CD8-positive, alpha-beta memory T cell (primary cell): ENCODE data around the gene EPGN. TPM values are rescaled to one million over a fixed set of nuclear protein-coding genes. Genes with fewer than 3 reads are reported as not detected.
"Not testable (repeated sequence)": the region's sequence is repeated elsewhere in the genome, so short reads cannot be mapped to it uniquely, and the experiment has no call there.

ENCODE experiments used
- CTCF ChIA-PET: fragments of 350-600 bp; sonication (Branson Sonifier 250); formaldehyde crosslinking; loops from one replicate; lab custom pipeline; 2021; ENCODE audit warnings: antibody characterized with exemption; lab: Charles Lee
- POLR2A ChIA-PET: fragments of 350-600 bp; sonication (Branson Sonifier 250); formaldehyde crosslinking; loops from one replicate; lab custom pipeline; 2021; ENCODE audit warnings: antibody characterized with exemption; lab: Charles Lee
- DNase-seq, 5 donors: peaks; one replicate each; pipeline versions ENCODE4 v3.0.0 to v3.0.0-alpha.2; 2020 to 2022; ENCODE audit warnings: mixed read lengths in 1 of 5
- H3K27ac ChIP-seq: one replicate; pipeline ENCODE4 v1.7.0; 2013; ENCODE audit warnings: low read depth, mild to moderate bottlenecking, low read length, moderate library complexity
- H3K27me3 ChIP-seq: 2 replicates; pipeline ENCODE4 v1.7.0; 2013; ENCODE audit warnings: low read length, mild to moderate bottlenecking; ENCODE audit not compliant: insufficient read depth, poor library complexity, severe bottlenecking
- H3K36me3 ChIP-seq: 2 replicates; pipeline ENCODE4 v1.7.0; 2013; ENCODE audit warnings: mild to moderate bottlenecking, low read length, moderate library complexity; ENCODE audit not compliant: insufficient read depth
- H3K4me1 ChIP-seq: 2 replicates; pipeline ENCODE4 v1.7.0; 2013; ENCODE audit warnings: mild to moderate bottlenecking, low read length, moderate library complexity; ENCODE audit not compliant: insufficient read depth
- H3K4me3 ChIP-seq: 2 replicates; pipeline ENCODE4 v1.7.0; 2013; ENCODE audit warnings: mild to moderate bottlenecking, low read length
- H3K9me3 ChIP-seq: 2 replicates; pipeline ENCODE4 v1.7.0; 2013; ENCODE audit warnings: mild to moderate bottlenecking, low read length
- H3K27ac Mint-ChIP-seq, 8 donors: one replicate each; pipeline ENCODE4 v1.8.0; 2020 to 2021; ENCODE audit warnings: mixed read lengths in 8 of 8, mild to moderate bottlenecking in 6 of 8, inconsistent platforms in 3 of 8, moderate library complexity in 3 of 8
- H3K27me3 Mint-ChIP-seq, 2 donors: one replicate each; pipeline ENCODE4 v1.8.0; 2020 to 2021; ENCODE audit warnings: mixed read lengths in 2 of 2, mild to moderate bottlenecking in 1 of 2, moderate library complexity in 1 of 2
- H3K36me3 Mint-ChIP-seq, 3 donors: one replicate each; pipeline ENCODE4 v1.8.0; 2020 to 2021; ENCODE audit warnings: mixed read lengths in 3 of 3, inconsistent platforms in 1 of 3, mild to moderate bottlenecking in 1 of 3
- H3K4me1 Mint-ChIP-seq, 3 donors: one replicate each; pipeline ENCODE4 v1.8.0; 2020 to 2021; ENCODE audit warnings: mixed read lengths in 3 of 3, inconsistent platforms in 1 of 3, mild to moderate bottlenecking in 1 of 3
- H3K4me3 Mint-ChIP-seq, 7 donors: one replicate each; pipeline ENCODE4 v1.8.0; 2020 to 2021; ENCODE audit warnings: mixed read lengths in 7 of 7, mild to moderate bottlenecking in 6 of 7, moderate library complexity in 4 of 7, inconsistent platforms in 2 of 7
- H3K9me3 Mint-ChIP-seq, 5 donors: one replicate each; pipeline ENCODE4 v1.8.0; 2020 to 2022; ENCODE audit warnings: mixed read lengths in 5 of 5, mild to moderate bottlenecking in 3 of 5, moderate library complexity in 2 of 5, inconsistent platforms in 1 of 5
- polyA plus RNA-seq: library from polyadenylated mRNA; unstranded; fragments of 300-500 nt; fragmentation: Illumina TruSeq; gene quantifications from one replicate; pipeline ENCODE4 v1.2.3, GENCODE V29; 2021
- total RNA-seq, 2 experiments: library from RNA; stranded (reverse); gene quantifications; one replicate each; pipeline ENCODE4 v1.2.3, GENCODE V29; 2021

EPGN gene
- total and polyA plus RNA-seq, 3 experiments from 2014 or later, result not detected

DNA sequence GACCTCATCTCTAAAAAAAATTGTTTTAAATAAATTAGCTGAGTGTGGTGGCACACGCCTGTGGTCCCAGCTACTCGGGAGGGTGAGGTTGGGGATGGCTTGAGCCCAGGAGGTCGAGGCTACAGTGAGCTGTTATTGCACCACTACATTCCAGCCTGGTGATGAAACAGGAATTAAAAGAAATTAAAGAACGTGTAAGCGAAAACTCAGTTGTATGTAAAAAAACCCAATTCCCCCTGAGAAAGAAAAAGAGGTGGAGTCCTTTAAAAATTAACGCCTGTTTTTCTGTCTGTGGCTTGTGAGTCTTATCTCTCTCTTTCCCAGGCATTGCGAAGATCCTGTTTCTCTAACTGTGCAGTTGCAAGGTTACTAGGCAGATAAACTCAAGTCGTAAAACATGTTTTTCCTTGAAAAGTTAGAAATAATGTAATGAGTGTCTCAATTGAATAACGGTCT is 22.1 kb downstream of the EPGN start:
- Mint-ChIP-seq H3K4me3 (no peak overlapping the region), H3K36me3 (no peaks in the 10 kb centered on the region), H3K27ac (no peak overlapping the region), H3K27me3 (peaks cover 3 to 19% of the 10 kb centered on the region in 2 donors), H3K9me3 (no peaks in the 10 kb centered on the region), H3K4me1 (no peaks in the 10 kb centered on the region)
- H3K4me3 ChIP-seq, result no peak overlapping the region
- H3K36me3 ChIP-seq, result no peaks in the 10 kb centered on the region
- no peaks in the 10 kb centered on the region for H3K9me3 ChIP-seq
- DNase-seq, result no peak
- H3K27ac ChIP-seq, result peak overlapping the region; percentile 52
- H3K4me1 ChIP-seq, result no peaks in the 10 kb centered on the region
- ChIA-PET CTCF (interaction anchor here (1.5 kb wide), 1 partner anchor 10 kb away, joined by 3 read pairs; no protein-coding TSS in a partner anchor), POLR2A (no interaction called here)
- no peaks in the 10 kb centered on the region for H3K27me3 ChIP-seq

DNA sequence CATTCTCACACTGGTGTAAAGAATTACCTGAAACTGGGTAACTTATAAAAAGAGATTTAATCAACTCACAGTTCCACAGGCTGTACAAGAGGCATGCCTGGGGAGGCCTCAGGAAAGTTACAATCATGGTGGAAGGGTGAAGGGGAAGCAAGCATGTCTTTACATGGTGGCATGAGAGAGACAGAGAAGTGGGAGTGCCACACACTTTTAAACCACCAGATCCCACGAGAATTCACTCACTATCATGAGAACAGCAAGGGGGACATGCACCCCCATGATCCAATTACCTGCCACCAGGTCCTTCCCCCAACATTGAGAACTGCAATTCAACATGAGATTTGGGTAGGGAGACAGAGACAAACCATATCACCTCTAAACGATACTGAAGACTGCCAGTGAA is 23.0 kb downstream of the EPGN start:
- peak overlapping the region; percentile 52 for H3K27ac ChIP-seq
- Mint-ChIP-seq H3K27me3 (peaks cover 3 to 19% of the 10 kb centered on the region in 2 donors), H3K4me3 (peak overlapping the region in 1 of 7 donors; percentile 34), H3K27ac (peak overlapping the region in 1 of 8 donors; percentile 2), H3K36me3 (no peaks in the 10 kb centered on the region), H3K9me3 (no peaks in the 10 kb centered on the region), H3K4me1 (no peaks in the 10 kb centered on the region)
- CTCF ChIA-PET, result interaction anchor here (1.5 kb wide), 1 partner anchor 11 kb away, joined by 3 read pairs; no protein-coding TSS in a partner anchor
- no peak overlapping the region for H3K4me3 ChIP-seq
- no peak for DNase-seq
- POLR2A ChIA-PET, result no interaction called here
- no peaks in the 10 kb centered on the region for H3K9me3 ChIP-seq
- no peaks in the 10 kb centered on the region for H3K36me3 ChIP-seq
- no peaks in the 10 kb centered on the region for H3K4me1 ChIP-seq
- no peaks in the 10 kb centered on the region for H3K27me3 ChIP-seq

- no peak overlapping the region for H3K4me3 Mint-ChIP-seq
- H3K4me1 ChIP-seq, result no peaks in the 10 kb centered on the region
- no peaks in the 10 kb centered on the region for H3K9me3 ChIP-seq
- no peak overlapping the region for H3K27ac ChIP-seq
- no peaks in the 10 kb centered on the region for H3K27me3 ChIP-seq
- H3K9me3 Mint-ChIP-seq, result no peaks in the 10 kb centered on the region
- H3K27me3 Mint-ChIP-seq, result peaks cover 3 to 19% of the 10 kb centered on the region in 2 donors
- ChIA-PET POLR2A (no interaction called here), CTCF (no interaction called here)
- no peak overlapping the region for H3K4me3 ChIP-seq
- no peaks in the 10 kb centered on the region for H3K36me3 Mint-ChIP-seq
- DNase-seq, result no peak
- H3K36me3 ChIP-seq, result no peaks in the 10 kb centered on the region
- no peak overlapping the region for H3K27ac Mint-ChIP-seq
- H3K4me1 Mint-ChIP-seq, result no peaks in the 10 kb centered on the region
Measured at GRCh38 chr4:74331944-74332343, 23.7 kb downstream of the EPGN start.

GRCh38 chr4:74334636-74335035 is 26.4 kb downstream of the EPGN start:
- Mint-ChIP-seq H3K4me1 (no peaks in the 10 kb centered on the region), H3K4me3 (no peak overlapping the region), H3K27me3 (peaks cover 4 to 5% of the 10 kb centered on the region in 2 donors), H3K36me3 (no peaks in the 10 kb centered on the region), H3K27ac (no peak overlapping the region), H3K9me3 (no peaks in the 10 kb centered on the region)
- H3K27me3 ChIP-seq, result no peaks in the 10 kb centered on the region
- no peaks in the 10 kb centered on the region for H3K9me3 ChIP-seq
- no peak for DNase-seq
- no peak overlapping the region for H3K27ac ChIP-seq
- no peaks in the 10 kb centered on the region for H3K36me3 ChIP-seq
- no peak overlapping the region for H3K4me3 ChIP-seq
- no peaks in the 10 kb centered on the region for H3K4me1 ChIP-seq
- CTCF ChIA-PET, result no interaction called here
- POLR2A ChIA-PET, result no interaction called here

DNA sequence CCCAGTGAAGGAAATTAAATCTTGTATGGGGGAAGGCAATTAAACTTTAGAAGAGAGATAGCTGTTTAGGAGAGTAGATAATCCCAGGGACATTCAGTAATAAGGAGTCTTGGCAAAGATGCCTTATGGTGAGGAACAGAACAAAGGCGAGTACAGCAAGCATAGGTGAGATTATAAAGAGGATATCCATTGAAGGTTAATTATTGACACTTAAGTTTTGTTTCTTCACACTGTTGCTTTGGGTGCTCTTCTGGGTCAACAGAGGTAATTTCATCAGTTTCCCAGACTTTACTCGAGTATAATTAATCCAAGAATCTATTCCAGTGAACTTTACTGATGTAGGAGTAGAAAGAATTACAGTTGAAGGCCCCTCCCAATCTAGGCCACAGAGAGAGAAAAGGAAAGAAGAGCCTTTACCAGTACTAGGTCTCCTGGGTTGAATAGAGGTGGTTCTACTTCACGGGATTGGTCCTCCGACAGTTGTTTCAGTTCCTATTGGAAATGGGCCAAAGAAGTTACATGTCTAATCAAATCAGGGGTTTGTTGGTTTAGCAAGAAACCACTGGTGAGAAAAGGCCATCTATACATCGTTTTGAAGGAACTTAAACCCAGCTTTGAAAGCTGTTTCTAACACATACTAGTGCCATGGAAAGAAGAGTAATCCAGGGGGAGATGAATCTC is 27.2 kb downstream of the EPGN start:
- Histone ChIP-seq H3K27me3 (no peaks in the 10 kb centered on the region), H3K4me3 (no peak overlapping the region), H3K27ac (no peak overlapping the region), H3K36me3 (no peaks in the 10 kb centered on the region), H3K9me3 (no peaks in the 10 kb centered on the region), H3K4me1 (no peaks in the 10 kb centered on the region)
- DNase-seq, result no peak
- ChIA-PET CTCF (no interaction called here), POLR2A (no interaction called here)
- Mint-ChIP-seq H3K27me3 (peaks cover 2 to 7% of the 10 kb centered on the region in 2 donors), H3K27ac (no peak overlapping the region), H3K4me3 (no peak overlapping the region), H3K9me3 (peaks cover 3 to 4% (median 4%) of the 10 kb centered on the region in 5 donors), H3K36me3 (no peaks in the 10 kb centered on the region), H3K4me1 (no peaks in the 10 kb centered on the region)

DNA sequence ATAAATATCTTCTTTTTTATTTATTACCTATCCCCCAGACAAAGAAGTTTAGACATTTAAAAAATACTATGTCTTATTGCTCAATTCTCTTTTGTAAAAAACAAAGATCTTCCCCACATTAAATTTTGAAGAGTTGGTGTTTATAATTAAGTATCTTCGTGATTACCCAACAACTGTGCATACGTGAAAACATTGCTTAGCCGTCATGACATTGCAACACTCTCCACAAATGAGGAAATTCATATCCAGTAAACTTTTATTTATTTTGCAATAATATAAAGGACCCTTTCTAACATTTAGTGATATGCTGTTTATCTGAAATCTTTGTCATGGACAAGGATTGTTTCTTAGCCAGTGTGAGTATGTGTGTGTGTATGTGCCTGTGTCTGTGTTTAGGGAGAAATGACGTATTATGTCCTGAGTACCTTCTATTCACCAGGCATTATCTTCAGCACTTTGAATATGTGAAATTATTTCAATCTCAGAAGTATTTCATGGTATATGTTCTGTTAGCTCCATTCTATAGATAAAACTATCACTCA is 30.6 kb downstream of the EPGN start:
- Histone ChIP-seq H3K27ac (no peak overlapping the region), H3K27me3 (no peaks in the 10 kb centered on the region), H3K4me3 (no peak overlapping the region), H3K4me1 (no peaks in the 10 kb centered on the region), H3K36me3 (no peaks in the 10 kb centered on the region), H3K9me3 (no peaks in the 10 kb centered on the region)
- no peak overlapping the region for H3K27ac Mint-ChIP-seq
- ChIA-PET CTCF (no interaction called here), POLR2A (no interaction called here)
- no peaks in the 10 kb centered on the region for H3K36me3 Mint-ChIP-seq
- no peak for DNase-seq
- peaks cover 7 to 20% of the 10 kb centered on the region in 2 donors for H3K27me3 Mint-ChIP-seq
- H3K9me3 Mint-ChIP-seq, result peaks cover 4 to 24% (median 14%) of the 10 kb centered on the region in 5 donors
- no peaks in the 10 kb centered on the region for H3K4me1 Mint-ChIP-seq
- H3K4me3 Mint-ChIP-seq, result no peak overlapping the region

DNA sequence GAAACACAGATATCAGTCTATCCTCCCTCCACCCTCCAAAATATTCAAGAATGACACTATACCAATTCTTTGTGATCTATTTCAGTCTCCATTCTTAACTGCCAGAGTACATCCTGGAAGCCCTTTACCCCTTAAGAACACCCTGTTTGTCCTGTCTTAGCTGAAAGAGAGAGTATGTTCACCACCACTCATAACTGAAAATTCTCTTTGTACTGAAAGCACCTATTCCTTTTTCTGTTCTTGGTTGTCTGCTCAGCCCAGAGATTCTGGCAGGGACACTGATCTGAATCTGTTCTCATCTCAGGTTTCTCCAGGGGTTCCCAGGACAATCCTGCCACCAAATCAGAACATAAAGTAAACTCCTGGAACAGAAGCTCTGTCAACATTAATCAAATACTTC is 31.2 kb downstream of the EPGN start:
- H3K4me1 Mint-ChIP-seq, result no peaks in the 10 kb centered on the region
- CTCF ChIA-PET, result no interaction called here
- no peak overlapping the region for H3K27ac Mint-ChIP-seq
- POLR2A ChIA-PET, result no interaction called here
- Histone ChIP-seq H3K27me3 (no peaks in the 10 kb centered on the region), H3K27ac (no peak overlapping the region), H3K9me3 (peaks cover 3% of the 10 kb centered on the region), H3K36me3 (no peaks in the 10 kb centered on the region), H3K4me1 (no peaks in the 10 kb centered on the region), H3K4me3 (no peak overlapping the region)
- no peak overlapping the region for H3K4me3 Mint-ChIP-seq
- H3K27me3 Mint-ChIP-seq, result peaks cover 9 to 18% of the 10 kb centered on the region in 2 donors
- peaks cover 0 to 1% (median 0%) of the 10 kb centered on the region in 3 donors for H3K36me3 Mint-ChIP-seq
- no peak for DNase-seq
- H3K9me3 Mint-ChIP-seq, result peaks cover 6 to 25% (median 14%) of the 10 kb centered on the region in 5 donors

DNA sequence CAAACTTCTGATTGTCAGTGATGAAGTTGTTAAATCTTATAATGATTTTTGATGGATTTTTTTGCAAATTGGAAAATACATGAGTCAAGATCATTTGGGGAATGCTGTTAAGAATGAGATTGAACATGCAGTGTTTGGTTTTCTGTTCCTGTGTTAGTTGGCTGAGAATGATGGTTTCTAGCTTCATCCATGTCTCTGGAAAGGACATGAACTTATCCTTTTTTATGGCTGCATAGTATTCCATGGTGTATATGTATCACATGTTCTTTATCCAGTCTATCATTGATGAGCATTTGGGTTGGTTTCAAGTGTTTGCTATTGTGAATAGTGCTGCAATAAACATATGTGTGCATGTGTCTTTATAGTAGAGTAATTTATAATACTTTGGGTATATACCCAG is 32.2 kb downstream of the EPGN start:
- CTCF ChIA-PET, H3K27ac ChIP-seq, H3K36me3 Mint-ChIP-seq, DNase-seq, H3K36me3 ChIP-seq, H3K9me3 ChIP-seq, H3K4me1 Mint-ChIP-seq, H3K4me3 ChIP-seq, POLR2A ChIA-PET, H3K4me1 ChIP-seq, H3K27ac Mint-ChIP-seq, H3K4me3 Mint-ChIP-seq, H3K27me3 ChIP-seq: not testable (repeated sequence)
- H3K9me3 Mint-ChIP-seq, result peaks cover 9 to 31% (median 21%) of the 10 kb centered on the region in 5 donors
- peaks cover 11 to 25% of the 10 kb centered on the region in 2 donors for H3K27me3 Mint-ChIP-seq
